Measurements from ENCODE around the gene SH3PXD2B.

The SH3PXD2B gene

DNA sequence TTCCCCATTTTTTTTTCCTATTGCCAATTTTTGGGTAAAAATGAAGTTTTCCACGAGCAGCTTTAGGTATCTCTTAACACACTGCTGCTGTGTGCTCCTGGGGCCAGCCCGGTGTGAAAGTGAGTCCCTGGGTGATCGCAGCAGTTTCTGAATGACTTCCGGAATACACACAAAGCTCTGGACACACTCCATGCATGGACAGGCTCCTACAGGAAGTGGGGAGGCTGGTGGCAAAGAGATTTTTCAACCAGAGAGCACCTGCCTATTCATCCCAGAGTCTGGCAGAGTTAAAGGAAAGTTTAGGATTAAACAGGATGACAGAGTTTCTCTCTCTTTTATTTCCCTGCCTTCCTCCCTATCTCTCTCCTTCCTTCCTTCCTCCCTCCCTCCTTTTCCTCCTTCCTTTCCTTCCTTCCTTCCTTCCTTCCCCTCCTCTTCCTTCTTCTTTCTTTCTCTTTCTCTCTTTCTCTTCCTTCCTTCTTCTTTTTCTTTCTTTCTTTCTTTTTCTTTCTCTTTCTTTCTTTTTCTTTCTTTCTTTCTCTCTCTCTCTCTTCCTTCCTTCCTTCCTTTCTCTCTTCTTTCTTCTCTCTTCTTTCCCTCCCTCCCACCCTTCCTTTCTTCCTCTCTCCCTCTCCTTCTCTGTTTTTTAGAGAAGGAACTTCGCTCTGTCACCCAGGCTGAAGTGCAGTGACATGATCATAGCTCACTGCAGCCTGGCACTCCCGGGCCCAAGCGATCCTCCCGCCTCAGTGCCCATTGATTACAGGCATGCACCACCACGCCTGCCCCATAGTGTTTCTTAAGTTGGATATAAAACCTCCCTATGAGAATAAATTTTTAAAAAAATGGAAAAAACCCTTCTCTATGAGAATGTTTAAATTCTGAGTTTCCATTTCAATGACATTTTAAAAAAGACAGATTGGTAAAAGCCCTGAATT, 132.0 kb downstream of the SH3PXD2B start:
- no peak overlapping the region for H3K4me3 ChIP-seq (ENCODE audit: control insufficient read depth, low read depth, low read length)
- DNase-seq (ENCODE audit: low read depth), result no peak
- TF ChIP-seq CTCF (IDR thresholded peaks at IDR 0.05; ENCODE audit: control insufficient read depth, insufficient read depth, low read depth, low read length, missing control alignments), result no peak

GRCh38 chr5:172321593-172321992, 132.7 kb downstream of the SH3PXD2B start:
- TF ChIP-seq CTCF (IDR thresholded peaks at IDR 0.05; ENCODE audit: control insufficient read depth, insufficient read depth, low read depth, low read length, missing control alignments), result no peak
- no peak for DNase-seq (ENCODE audit: low read depth)
- no peak overlapping the region for H3K4me3 ChIP-seq (ENCODE audit: control insufficient read depth, low read depth, low read length)

DNA sequence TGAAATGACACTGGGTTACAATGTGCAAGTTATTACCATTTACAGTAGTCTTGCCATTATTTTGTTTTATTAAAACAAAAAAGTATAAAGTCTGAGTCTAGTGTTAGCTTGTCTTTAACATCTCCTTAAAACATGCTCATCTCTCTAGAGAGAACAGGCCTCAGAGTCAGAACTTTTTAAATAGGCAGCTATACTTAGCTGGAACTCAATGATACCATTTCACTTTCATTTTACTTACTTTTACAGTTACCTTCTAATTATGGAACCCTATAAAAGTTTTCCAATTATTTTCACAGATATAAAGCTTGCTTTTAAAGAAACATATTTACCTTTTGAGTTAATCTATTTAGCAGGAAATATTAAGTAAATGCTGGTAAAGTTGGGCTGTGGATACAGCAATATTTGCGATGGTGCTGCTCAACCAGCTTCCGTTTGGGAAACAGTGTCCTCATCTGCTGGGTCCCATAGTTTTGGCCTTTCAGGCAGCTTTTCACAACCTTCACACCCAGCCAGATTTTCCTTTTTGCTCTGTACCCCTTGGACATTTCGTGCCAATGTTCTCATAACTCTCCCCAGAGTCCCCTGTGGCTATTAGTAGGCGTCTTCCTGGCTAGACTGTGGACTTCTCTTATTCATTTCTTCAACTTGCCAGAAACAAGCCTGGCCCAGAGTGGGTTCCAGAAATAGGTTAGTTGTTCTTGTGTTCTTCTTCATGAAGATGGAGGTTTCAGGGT, 134.4 kb downstream of the SH3PXD2B start:
- no peak overlapping the region for H3K4me3 ChIP-seq (ENCODE audit: control insufficient read depth, low read depth, low read length)
- no peak for DNase-seq (ENCODE audit: low read depth)
- no peak for TF ChIP-seq CTCF (IDR thresholded peaks at IDR 0.05; ENCODE audit: control insufficient read depth, insufficient read depth, low read depth, low read length, missing control alignments)

DNA sequence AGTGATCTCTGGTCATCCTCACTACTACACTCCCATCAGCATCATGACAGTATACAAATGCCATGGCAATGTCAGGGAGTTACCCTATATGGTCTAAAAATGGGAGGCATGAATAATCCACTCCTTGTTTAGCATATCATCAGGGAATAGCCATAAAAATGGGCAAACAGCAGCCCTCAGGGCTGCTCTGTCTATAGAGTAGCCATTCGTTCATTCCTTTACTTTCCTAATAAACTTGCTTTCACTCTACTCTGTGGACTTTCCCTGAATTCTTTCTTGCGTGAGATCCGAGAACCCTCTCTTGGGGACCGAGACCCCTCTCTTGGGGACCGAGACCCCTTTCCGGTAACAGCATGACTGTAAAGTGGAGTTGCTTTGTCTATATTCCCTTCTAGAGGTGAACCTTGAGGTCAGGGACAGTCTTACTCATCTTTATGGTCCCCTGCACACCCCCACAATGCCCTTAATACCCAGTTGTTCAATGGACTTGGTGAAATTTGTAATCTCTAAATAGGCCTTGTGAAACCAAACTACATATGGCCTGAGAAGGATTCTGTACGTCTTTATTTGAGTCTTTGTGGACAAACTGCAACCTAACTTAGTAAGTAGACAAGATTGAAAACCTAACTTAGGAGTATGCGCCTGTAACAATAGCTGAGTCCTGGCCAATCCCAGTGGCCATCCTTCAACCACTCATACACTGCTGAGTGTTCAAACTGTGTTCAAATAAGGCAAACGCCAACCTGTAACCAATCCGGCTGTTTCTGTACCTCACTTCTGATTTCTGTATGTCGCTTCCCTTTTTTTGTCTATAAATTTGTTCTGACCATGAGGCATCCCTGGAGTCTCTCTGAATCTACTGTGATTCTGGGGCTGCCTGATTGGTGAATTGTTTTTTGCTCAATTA, 138.5 kb downstream of the SH3PXD2B start:
- DNase-seq (ENCODE audit: low read depth), result no peak
- no peak for TF ChIP-seq CTCF (IDR thresholded peaks at IDR 0.05; ENCODE audit: control insufficient read depth, insufficient read depth, low read depth, low read length, missing control alignments)
- H3K4me3 ChIP-seq (ENCODE audit: control insufficient read depth, low read depth, low read length), result no peak overlapping the region

- TF ChIP-seq CTCF (IDR thresholded peaks at IDR 0.05; ENCODE audit: control insufficient read depth, insufficient read depth, low read depth, low read length, missing control alignments), result no peak
- no peak for DNase-seq (ENCODE audit: low read depth)
- H3K4me3 ChIP-seq (ENCODE audit: control insufficient read depth, low read depth, low read length), result no peak overlapping the region
Observed at GRCh38 chr5:172313915-172314314, 140.4 kb downstream of the SH3PXD2B start.

DNA sequence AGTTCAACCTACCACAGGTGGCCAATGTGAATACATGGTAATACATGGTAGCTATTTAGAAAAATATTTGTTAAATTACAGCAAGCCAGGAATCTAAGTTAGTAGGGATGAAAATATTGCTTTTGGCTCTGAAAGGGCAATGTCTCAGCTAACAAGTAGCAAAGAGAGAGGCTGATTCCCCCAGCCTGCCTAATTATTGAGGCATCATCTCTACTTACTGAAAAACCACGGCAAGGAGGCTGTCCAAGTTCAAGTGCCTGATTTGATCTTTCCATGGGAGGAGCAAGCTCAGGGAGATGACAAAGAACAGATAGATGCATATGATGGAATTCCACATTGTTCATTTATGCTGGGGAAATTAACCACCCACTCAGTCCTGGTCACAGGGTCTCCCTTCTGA, 142.0 kb downstream of the SH3PXD2B start:
- no peak for TF ChIP-seq CTCF (IDR thresholded peaks at IDR 0.05; ENCODE audit: control insufficient read depth, insufficient read depth, low read depth, low read length, missing control alignments)
- DNase-seq (ENCODE audit: low read depth), result no peak
- no peak overlapping the region for H3K4me3 ChIP-seq (ENCODE audit: control insufficient read depth, low read depth, low read length)
